HepG2 (cell line): ENCODE data around the gene ALDOA. TPM values are rescaled to one million over a fixed set of nuclear protein-coding genes. Genes with fewer than 3 reads are reported as not detected.
A peak's percentile ranks its signal among the peaks of the same experiment; 100 is the strongest.

Source experiments
- IRX3 ChIP-seq: sonication (generic); formaldehyde crosslinking; IDR thresholded peaks from 2 replicates; pipeline ENCODE4 v1.8.1; 2023; ENCODE audit warnings: mild to moderate bottlenecking, low read depth, missing genetic modification reagents, borderline replicate concordance
- KDM5B ChIP-seq: sonication (generic); formaldehyde crosslinking; IDR thresholded peaks from 2 replicates; pipeline ENCODE4 v1.4.0; 2020; ENCODE audit warnings: missing genetic modification reagents, mild to moderate bottlenecking, borderline replicate concordance
- NFKB2 ChIP-seq: sonication (generic); formaldehyde crosslinking; IDR thresholded peaks from 2 replicates; pipeline ENCODE4 v1.4.0; 2020; ENCODE audit warnings: missing genetic modification reagents, borderline replicate concordance
- NR2C2 ChIP-seq: sonication (generic); formaldehyde crosslinking; IDR thresholded peaks from 2 replicates; pipeline ENCODE4 v1.4.0; 2020; ENCODE audit warnings: missing genetic modification reagents, mild to moderate bottlenecking, moderate library complexity, borderline replicate concordance
- PTBP1 ChIP-seq: fragments of 200-400 bp; formaldehyde crosslinking; IDR thresholded peaks from 2 replicates; pipeline ENCODE4 v1.6.1; 2018; ENCODE audit warnings: low read length, low read depth; ENCODE audit not compliant: poor library complexity, severe bottlenecking
- SIX1 ChIP-seq: sonication (generic); formaldehyde crosslinking; IDR thresholded peaks from 2 replicates; pipeline ENCODE4 v1.4.0; 2020; ENCODE audit warnings: missing genetic modification reagents, borderline replicate concordance
- ZC3H4 ChIP-seq: sonication (generic); formaldehyde crosslinking; IDR thresholded peaks from 2 replicates; pipeline ENCODE4 v1.4.0; 2020; ENCODE audit warnings: missing genetic modification reagents, borderline replicate concordance
- ZNF260 ChIP-seq: sonication (generic); formaldehyde crosslinking; IDR thresholded peaks from 2 replicates; pipeline ENCODE4 v1.4.0; 2020; ENCODE audit warnings: missing genetic modification reagents, low read depth, mild to moderate bottlenecking, borderline replicate concordance
- ZNF326 ChIP-seq: sonication (generic); formaldehyde crosslinking; IDR thresholded peaks from 2 replicates; pipeline ENCODE4 v1.4.0; 2020; ENCODE audit warnings: missing genetic modification reagents, borderline replicate concordance
- ZNF605 ChIP-seq: sonication (generic); formaldehyde crosslinking; IDR thresholded peaks from 2 replicates; pipeline ENCODE4 v1.8.0; 2022; ENCODE audit warnings: mild to moderate bottlenecking, missing genetic modification reagents
- ZNF737 ChIP-seq: sonication (generic); formaldehyde crosslinking; IDR thresholded peaks from 2 replicates; pipeline ENCODE4 v1.5.0; 2020; ENCODE audit warnings: missing genetic modification reagents, mild to moderate bottlenecking, borderline replicate concordance
- polyA plus RNA-seq, 8 experiments: library from polyadenylated mRNA; depleted of rRNA in 3 of 8; stranded (reverse) in 7 of 8; unstranded in 1 of 8; fragments of >200 nt; fragmentation: Illumina TruSeq in 4 of 8; extraction: Trizol in 4 of 8; gene quantifications; 2 replicates each; pipeline versions ENCODE4 v1.2.1 to v1.2.3, GENCODE V29; 2011 to 2016; ENCODE audit warnings: low read depth in 4 of 8, missing spikeins in 1 of 8, mixed read lengths in 1 of 8; ENCODE audit not compliant: insufficient read depth in 1 of 8
- total RNA-seq, 5 experiments: library from RNA; depleted of rRNA; stranded (reverse); fragments of >200 nt; fragmentation: Illumina TruSeq; extraction: Trizol; gene quantifications; 2 replicates each; pipeline ENCODE4 v1.2.3, GENCODE V29; 2016; ENCODE audit warnings: low read depth in 1 of 5
- TF ChIP-seq, protein P1 (sequence below): sonication (generic); formaldehyde crosslinking; IDR thresholded peaks from 2 replicates; pipeline ENCODE4 v1.5.1; 2020; ENCODE audit warnings: mild to moderate bottlenecking, missing genetic modification reagents, borderline replicate concordance
- TF ChIP-seq, protein P2 (sequence below), 2 experiments: sonication (generic) in 1 of 2; formaldehyde crosslinking in 1 of 2; IDR thresholded peaks; 2 replicates each; pipeline versions ENCODE4 v1.4.0 to v1.6.1; 2016 to 2020; ENCODE audit warnings: borderline replicate concordance in 1 of 2, low read depth in 1 of 2, mild to moderate bottlenecking in 1 of 2, missing genetic modification reagents in 1 of 2
- TF ChIP-seq, protein P3 (sequence below): sonication (generic); formaldehyde crosslinking; IDR thresholded peaks from 2 replicates; pipeline ENCODE4 v1.5.0; 2020; ENCODE audit warnings: mild to moderate bottlenecking, missing genetic modification reagents

The ALDOA gene
- total and polyA plus RNA-seq, 2 of the 13 experiments (the other 11 are each of a cell fraction or from before 2014, with no cell fraction given), result 925 to 1,884 TPM

DNA sequence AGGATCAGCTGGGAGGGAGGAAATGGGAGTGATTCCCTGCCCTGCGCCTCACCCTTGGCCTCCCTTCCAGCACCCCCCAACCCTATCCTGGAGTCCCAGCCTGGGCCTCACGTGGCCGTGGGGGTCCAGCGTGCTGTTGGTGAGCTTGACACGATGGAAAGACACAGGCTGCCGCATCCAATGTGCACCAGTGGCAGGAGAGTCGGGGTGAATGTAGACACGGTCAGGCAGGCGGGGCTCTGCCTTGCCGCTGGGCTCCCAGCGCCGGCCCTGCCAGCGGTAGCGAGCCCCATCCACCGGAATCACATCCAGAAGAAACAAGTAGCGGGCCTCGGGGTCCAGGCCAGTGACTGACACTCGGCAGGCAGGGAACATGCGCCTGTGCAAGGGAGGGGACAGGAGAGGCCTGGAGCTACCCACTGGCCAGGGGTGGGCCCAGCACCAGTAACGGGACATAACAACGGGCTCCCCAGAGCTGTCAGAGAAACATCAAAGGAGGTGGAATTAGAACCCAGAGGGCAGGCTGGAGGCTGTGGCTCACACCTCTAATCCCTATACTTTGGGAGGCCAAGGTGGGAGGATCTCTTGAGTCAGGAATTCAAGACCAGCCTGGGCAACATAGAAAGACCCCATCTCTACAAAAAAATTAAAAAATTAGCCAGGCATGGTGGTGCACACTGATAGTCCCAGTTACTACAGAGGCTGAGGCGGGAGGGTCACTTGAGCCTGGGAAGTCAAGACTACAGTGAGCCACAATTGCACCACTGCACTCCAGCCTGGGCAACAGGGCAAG, 23.5 kb downstream of the ALDOA start (continued):
- TF ChIP-seq, protein P1, sequence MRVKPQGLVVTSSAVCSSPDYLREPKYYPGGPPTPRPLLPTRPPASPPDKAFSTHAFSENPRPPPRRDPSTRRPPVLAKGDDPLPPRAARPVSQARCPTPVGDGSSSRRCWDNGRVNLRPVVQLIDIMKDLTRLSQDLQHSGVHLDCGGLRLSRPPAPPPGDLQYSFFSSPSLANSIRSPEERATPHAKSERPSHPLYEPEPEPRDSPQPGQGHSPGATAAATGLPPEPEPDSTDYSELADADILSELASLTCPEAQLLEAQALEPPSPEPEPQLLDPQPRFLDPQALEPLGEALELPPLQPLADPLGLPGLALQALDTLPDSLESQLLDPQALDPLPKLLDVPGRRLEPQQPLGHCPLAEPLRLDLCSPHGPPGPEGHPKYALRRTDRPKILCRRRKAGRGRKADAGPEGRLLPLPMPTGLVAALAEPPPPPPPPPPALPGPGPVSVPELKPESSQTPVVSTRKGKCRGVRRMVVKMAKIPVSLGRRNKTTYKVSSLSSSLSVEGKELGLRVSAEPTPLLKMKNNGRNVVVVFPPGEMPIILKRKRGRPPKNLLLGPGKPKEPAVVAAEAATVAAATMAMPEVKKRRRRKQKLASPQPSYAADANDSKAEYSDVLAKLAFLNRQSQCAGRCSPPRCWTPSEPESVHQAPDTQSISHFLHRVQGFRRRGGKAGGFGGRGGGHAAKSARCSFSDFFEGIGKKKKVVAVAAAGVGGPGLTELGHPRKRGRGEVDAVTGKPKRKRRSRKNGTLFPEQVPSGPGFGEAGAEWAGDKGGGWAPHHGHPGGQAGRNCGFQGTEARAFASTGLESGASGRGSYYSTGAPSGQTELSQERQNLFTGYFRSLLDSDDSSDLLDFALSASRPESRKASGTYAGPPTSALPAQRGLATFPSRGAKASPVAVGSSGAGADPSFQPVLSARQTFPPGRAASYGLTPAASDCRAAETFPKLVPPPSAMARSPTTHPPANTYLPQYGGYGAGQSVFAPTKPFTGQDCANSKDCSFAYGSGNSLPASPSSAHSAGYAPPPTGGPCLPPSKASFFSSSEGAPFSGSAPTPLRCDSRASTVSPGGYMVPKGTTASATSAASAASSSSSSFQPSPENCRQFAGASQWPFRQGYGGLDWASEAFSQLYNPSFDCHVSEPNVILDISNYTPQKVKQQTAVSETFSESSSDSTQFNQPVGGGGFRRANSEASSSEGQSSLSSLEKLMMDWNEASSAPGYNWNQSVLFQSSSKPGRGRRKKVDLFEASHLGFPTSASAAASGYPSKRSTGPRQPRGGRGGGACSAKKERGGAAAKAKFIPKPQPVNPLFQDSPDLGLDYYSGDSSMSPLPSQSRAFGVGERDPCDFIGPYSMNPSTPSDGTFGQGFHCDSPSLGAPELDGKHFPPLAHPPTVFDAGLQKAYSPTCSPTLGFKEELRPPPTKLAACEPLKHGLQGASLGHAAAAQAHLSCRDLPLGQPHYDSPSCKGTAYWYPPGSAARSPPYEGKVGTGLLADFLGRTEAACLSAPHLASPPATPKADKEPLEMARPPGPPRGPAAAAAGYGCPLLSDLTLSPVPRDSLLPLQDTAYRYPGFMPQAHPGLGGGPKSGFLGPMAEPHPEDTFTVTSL (CRISPR knock-in tag), result no peak
- TF ChIP-seq ZC3H4 (CRISPR knock-in tag) (no peak), ZNF737 (CRISPR knock-in tag) (no peak), NR2C2 (no peak), ZNF260 (CRISPR knock-in tag) (no peak), NFKB2 (CRISPR knock-in tag) (peak; percentile 82; the same call in 1 of the 2 replicates), PTBP1 (peak; percentile 41), ZNF326 (no peak), KDM5B (CRISPR knock-in tag) (no peak), SIX1 (no peak), IRX3 (no peak), ZNF605 (CRISPR knock-in tag) (0 out of 2 replicates have a peak, but pooled peaks have one; percentile 56)
- TF ChIP-seq, protein P2, sequence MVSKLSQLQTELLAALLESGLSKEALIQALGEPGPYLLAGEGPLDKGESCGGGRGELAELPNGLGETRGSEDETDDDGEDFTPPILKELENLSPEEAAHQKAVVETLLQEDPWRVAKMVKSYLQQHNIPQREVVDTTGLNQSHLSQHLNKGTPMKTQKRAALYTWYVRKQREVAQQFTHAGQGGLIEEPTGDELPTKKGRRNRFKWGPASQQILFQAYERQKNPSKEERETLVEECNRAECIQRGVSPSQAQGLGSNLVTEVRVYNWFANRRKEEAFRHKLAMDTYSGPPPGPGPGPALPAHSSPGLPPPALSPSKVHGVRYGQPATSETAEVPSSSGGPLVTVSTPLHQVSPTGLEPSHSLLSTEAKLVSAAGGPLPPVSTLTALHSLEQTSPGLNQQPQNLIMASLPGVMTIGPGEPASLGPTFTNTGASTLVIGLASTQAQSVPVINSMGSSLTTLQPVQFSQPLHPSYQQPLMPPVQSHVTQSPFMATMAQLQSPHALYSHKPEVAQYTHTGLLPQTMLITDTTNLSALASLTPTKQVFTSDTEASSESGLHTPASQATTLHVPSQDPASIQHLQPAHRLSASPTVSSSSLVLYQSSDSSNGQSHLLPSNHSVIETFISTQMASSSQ (IDR thresholded peaks at IDR 0.05; ENCODE audit: low read depth), result no peak
- TF ChIP-seq, protein P2 (CRISPR knock-in tag; IDR thresholded peaks at IDR 0.05; ENCODE audit: borderline replicate concordance), result no peak
- TF ChIP-seq, protein P3, sequence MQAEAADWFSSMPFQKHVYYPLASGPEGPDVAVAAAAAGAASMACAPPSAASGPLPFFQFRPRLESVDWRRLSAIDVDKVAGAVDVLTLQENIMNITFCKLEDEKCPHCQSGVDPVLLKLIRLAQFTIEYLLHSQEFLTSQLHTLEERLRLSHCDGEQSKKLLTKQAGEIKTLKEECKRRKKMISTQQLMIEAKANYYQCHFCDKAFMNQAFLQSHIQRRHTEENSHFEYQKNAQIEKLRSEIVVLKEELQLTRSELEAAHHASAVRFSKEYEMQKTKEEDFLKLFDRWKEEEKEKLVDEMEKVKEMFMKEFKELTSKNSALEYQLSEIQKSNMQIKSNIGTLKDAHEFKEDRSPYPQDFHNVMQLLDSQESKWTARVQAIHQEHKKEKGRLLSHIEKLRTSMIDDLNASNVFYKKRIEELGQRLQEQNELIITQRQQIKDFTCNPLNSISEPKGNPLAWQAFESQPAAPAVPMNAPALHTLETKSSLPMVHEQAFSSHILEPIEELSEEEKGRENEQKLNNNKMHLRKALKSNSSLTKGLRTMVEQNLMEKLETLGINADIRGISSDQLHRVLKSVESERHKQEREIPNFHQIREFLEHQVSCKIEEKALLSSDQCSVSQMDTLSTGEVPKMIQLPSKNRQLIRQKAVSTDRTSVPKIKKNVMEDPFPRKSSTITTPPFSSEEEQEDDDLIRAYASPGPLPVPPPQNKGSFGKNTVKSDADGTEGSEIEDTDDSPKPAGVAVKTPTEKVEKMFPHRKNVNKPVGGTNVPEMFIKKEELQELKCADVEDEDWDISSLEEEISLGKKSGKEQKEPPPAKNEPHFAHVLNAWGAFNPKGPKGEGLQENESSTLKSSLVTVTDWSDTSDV (CRISPR knock-in tag), result no peak
